OCI-M2 (cell line): ENCODE measurements around the gene CLDN34.

ENCODE experiments used
- DNase-seq: peaks from one replicate; lab custom pipeline; 2025; ENCODE audit not compliant: unreplicated experiment; lab: John Stamatoyannopoulos, UW

The CLDN34 gene

DNA sequence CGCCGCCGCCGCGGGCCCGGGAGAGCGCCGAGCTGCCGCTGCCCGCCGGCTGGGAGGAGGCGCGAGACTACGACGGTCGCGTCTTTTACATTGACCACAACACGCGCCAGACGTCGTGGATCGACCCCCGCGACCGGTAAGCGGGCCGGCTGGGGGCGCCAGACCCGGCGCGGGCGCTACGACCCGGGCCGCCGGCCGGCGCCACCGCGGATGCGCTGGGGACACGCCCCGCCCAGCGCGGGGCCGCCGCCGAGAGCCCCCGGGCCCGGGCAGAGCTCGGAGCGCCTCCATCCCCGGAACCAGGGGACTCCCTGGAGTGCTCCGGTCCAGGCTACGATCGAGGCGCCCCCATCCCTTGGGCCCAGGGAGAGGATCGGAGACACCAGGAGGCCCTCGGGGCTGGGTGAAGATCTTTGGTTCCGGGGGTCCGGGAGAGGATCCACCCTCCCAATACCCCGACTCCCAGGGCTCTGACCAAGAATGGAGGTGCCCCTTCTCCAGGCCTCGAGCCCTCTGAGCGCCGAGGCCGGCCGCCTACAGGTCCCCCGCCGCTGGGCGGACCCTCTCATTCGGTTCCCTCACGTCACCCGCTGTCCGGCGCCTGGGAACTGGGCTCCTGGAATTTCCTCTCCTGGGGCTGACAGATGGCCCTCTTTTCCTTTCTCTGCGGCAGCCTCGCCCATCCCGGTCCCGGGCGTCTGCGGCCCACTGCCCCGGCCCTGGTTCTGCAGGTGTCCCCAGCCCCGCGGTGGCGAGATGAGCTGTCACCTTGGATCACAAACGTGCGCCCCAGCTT, 48.8 kb downstream of the CLDN34 start:
- DNase-seq: no peak

DNA sequence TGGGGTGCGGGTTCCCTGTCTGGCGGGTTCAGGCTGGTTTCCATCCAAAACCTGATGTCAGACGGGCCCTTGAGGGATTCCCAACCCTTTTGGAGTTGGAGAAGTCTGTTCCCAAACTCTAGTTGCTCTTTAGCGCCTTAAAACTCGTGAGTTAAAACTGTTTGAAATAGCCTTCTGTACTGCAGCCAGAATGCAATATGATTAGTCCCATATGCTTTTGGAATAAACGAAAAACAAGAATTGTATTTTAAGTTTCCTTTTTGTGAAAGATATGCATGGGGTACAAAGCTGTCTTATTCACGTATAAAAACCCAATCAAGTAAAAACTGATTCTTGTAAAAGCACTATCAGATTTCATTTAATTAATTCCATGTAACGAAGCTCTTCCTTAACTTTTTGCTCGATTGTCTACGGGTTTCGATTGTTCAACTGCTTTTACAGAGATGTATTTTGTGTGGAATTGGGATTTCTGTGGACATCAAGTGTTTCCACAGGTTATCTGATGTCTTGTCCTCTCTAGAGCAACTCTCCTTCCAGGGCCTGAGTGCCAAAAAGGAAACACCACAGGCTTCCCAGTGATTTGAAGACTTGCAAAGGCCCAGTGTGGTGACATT, 49.5 kb downstream of the CLDN34 start:
- DNase-seq: no peak

GRCh38 chrX:10017872-10018271, 50.7 kb downstream of the CLDN34 start:
- DNase-seq: no peak
